Esophagus squamous epithelium (tissue), 5 donors: ENCODE data around the gene LRRC17. TPM values are rescaled to one million over a fixed set of nuclear protein-coding genes. Genes with fewer than 3 reads are reported as not detected.

ENCODE experiments used
- DNase-seq: peaks from one replicate; lab custom pipeline; 2025; lab: John Stamatoyannopoulos, UW
- H3K27ac ChIP-seq, 4 donors: fragments of 200-600 bp; sonication (generic); one replicate each; pipeline ENCODE4 v1.5.1; 2016 to 2019; ENCODE audit warnings: mild to moderate bottlenecking in 1 of 4
- H3K27me3 ChIP-seq, 4 donors: fragments of 200-600 bp; sonication (generic); 1 replicate in 3 of 4; 2 replicates in 1 of 4; pipeline versions ENCODE4 v1.5.1 to v1.6.0; 2017 to 2021; ENCODE audit warnings: antibody characterized with exemption in 1 of 4
- H3K36me3 ChIP-seq, 3 donors: fragments of 200-600 bp; sonication (generic); one replicate each; pipeline ENCODE4 v1.5.1; 2016 to 2019
- H3K4me1 ChIP-seq, 3 donors: fragments of 200-600 bp; sonication (generic); one replicate each; pipeline ENCODE4 v1.5.1; 2017 to 2019
- H3K4me3 ChIP-seq, 4 donors: fragments of 200-600 bp; sonication (generic); 1 replicate in 3 of 4; 2 replicates in 1 of 4; pipeline ENCODE4 v1.5.1; 2016 to 2019; ENCODE audit warnings: mild to moderate bottlenecking in 2 of 4, moderate library complexity in 1 of 4
- H3K9me3 ChIP-seq, 3 donors: fragments of 200-600 bp; sonication (generic); one replicate each; pipeline ENCODE4 v1.5.1; 2016 to 2019
- POLR2A ChIP-seq, 4 donors: fragments of 450-650 bp; IDR thresholded peaks; one replicate each; pipeline ENCODE4 v1.6.1; 2017; ENCODE audit warnings: antibody characterized with exemption in 4 of 4, mild to moderate bottlenecking in 4 of 4, moderate library complexity in 3 of 4
- WGBS, 2 donors: methylation state at CpG; one replicate each; pipeline ENCODE4 v1.1.5; 2018; 5-methylcytosine and 5-hydroxymethylcytosine counted together
- intact Hi-C: fragments of 100-400 bp; cut with DNase I; formaldehyde crosslinking; loops from one replicate; pipeline ENCODE4 v1.15.0; 2022
- total RNA-seq, 4 donors: library from RNA; depleted of rRNA; stranded (reverse); fragments of >200 nt; gene quantifications; one replicate each; pipeline ENCODE4 v1.1.0, GENCODE V29; 2016
- TF ChIP-seq, protein P1 (sequence below), 6 experiments: fragments of 450-650 bp in 4 of 6; fragments of 200-600 bp in 2 of 6; sonication (generic) in 2 of 6; IDR thresholded peaks; one replicate each; pipeline ENCODE4 v1.5.1; 2016 to 2019; ENCODE audit warnings: antibody characterized with exemption in 6 of 6, mild to moderate bottlenecking in 4 of 6, moderate library complexity in 4 of 6
- donor health status: DM: yes; HTN: yes; CAD: no.

Gene LRRC17
- total RNA-seq, 4 donors from 2014 or later = 0.26 to 2.5 (median 1.1) TPM; not detected in 1

DNA sequence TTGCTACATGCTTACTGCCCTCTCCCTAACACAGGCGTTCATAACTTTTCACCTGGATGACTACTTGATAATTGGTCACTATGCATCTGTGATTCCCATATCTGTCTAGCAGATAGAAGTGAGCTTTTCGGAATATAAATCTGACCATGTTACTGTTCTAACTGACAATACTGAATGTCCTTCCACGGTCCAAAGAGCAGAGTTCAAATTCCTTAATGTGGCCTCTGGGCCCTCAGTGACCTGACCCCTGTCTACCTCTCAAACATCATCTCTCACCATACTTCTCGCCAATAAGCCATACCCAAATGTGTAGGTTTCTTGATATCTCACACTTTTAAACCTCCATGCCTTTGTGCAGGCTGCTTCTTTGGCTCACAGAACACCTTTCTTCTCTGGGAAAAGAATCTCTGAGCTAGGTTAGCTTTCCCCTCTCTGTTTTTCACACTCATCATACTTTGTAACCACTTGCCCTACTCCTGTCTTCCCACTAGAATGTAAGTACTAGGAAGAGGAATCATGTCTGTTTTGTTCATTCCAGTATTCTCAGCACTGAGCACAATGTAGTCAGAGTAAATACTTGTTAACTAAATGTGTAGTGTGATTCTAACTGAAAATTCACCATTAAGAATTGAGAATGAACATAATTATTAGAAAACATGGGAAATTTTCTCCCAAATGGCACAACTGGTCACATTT, 39.2 kb upstream of the LRRC17 start:
- peaks cover 0 to 18% (median 0%) of the 10 kb centered on the region in 3 donors for H3K4me1 ChIP-seq
- no peaks in the 10 kb centered on the region for H3K36me3 ChIP-seq
- TF ChIP-seq, protein P1, sequence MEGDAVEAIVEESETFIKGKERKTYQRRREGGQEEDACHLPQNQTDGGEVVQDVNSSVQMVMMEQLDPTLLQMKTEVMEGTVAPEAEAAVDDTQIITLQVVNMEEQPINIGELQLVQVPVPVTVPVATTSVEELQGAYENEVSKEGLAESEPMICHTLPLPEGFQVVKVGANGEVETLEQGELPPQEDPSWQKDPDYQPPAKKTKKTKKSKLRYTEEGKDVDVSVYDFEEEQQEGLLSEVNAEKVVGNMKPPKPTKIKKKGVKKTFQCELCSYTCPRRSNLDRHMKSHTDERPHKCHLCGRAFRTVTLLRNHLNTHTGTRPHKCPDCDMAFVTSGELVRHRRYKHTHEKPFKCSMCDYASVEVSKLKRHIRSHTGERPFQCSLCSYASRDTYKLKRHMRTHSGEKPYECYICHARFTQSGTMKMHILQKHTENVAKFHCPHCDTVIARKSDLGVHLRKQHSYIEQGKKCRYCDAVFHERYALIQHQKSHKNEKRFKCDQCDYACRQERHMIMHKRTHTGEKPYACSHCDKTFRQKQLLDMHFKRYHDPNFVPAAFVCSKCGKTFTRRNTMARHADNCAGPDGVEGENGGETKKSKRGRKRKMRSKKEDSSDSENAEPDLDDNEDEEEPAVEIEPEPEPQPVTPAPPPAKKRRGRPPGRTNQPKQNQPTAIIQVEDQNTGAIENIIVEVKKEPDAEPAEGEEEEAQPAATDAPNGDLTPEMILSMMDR (IDR thresholded peaks at IDR 0.05) = no peak
- no peak for TF ChIP-seq POLR2A (IDR thresholded peaks at IDR 0.05)
- no peak overlapping the region for H3K4me3 ChIP-seq
- H3K27me3 ChIP-seq = no peaks in the 10 kb centered on the region
- intact Hi-C loops = no loop called here
- H3K9me3 ChIP-seq = no peaks in the 10 kb centered on the region
- H3K27ac ChIP-seq = no peak overlapping the region
- 84 to 92% methylated on average over 4 of the region's 4 CpGs for WGBS, 2 donors
- no peak for DNase-seq

DNA sequence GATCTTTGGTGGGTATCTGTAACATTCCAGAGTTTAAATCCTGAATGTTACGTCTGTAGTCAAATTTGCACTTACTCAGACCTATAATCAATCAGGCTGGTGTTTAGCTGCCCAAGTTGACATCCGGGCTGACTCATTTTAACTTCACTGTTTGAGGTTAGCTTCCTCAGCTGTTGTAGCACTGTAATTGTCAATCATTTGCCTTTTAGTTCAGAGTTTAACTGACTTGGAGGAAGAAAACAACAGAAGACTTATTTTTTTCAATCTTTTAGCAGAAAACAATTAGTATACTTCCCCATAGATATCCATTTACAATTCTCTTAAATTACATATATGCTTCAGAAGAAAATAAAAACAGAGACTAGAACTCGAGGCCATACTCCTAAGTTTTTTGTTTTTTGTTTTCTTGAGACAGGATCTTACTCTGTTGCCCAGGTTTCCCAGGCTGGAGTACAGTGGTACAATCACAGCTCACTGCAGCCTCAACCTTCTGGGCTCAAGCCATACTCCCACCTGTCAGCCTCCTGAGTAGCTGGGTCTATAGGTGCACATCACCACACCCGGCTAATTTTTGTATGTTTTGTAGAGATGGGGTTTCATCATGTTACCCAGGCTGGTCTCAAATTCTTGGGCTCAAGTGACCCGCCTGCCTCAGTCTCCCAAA, 38.5 kb upstream of the LRRC17 start:
- DNase-seq = no peak
- intact Hi-C loops = no loop called here
- WGBS, 2 donors = 56 to 62% methylated on average over 5 of the region's 5 CpGs
- TF ChIP-seq POLR2A (IDR thresholded peaks at IDR 0.05) = no peak
- TF ChIP-seq, protein P1 (IDR thresholded peaks at IDR 0.05) = no peak
- no peak overlapping the region for H3K4me3 ChIP-seq
- no peaks in the 10 kb centered on the region for H3K27me3 ChIP-seq
- H3K36me3 ChIP-seq = no peaks in the 10 kb centered on the region
- peaks cover 0 to 18% (median 0%) of the 10 kb centered on the region in 3 donors for H3K4me1 ChIP-seq
- no peaks in the 10 kb centered on the region for H3K9me3 ChIP-seq
- no peak overlapping the region for H3K27ac ChIP-seq

DNA sequence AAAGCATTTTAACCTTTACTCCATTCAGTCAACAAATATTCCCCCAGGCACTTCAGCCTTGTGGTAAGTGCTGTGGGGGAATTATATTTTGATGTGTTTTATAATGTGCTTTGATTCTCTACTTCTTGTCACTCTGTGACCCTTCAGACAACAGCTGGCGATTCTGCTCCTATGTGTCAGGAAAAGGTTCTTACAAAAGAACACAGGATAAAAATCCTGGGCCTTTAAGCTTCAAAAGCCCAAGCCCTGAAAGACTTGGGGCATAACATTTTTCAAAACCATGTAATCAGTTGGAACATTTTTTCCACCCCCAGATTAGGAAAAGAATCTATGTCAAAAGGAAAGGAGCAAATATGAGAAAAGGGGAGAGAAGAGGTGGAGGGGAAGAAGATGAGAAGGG, 37.8 kb upstream of the LRRC17 start:
- H3K27ac ChIP-seq = no peak overlapping the region
- intact Hi-C loops = no loop called here
- TF ChIP-seq, protein P1 (IDR thresholded peaks at IDR 0.05) = no peak
- TF ChIP-seq POLR2A (IDR thresholded peaks at IDR 0.05) = no peak
- WGBS, 2 donors = 91 to 93% methylated on average over 1 of the region's 1 CpG
- no peak for DNase-seq
- H3K36me3 ChIP-seq = no peaks in the 10 kb centered on the region
- no peaks in the 10 kb centered on the region for H3K9me3 ChIP-seq
- H3K4me3 ChIP-seq = no peak overlapping the region
- peaks cover 0 to 18% (median 0%) of the 10 kb centered on the region in 3 donors for H3K4me1 ChIP-seq
- H3K27me3 ChIP-seq = no peaks in the 10 kb centered on the region

DNA sequence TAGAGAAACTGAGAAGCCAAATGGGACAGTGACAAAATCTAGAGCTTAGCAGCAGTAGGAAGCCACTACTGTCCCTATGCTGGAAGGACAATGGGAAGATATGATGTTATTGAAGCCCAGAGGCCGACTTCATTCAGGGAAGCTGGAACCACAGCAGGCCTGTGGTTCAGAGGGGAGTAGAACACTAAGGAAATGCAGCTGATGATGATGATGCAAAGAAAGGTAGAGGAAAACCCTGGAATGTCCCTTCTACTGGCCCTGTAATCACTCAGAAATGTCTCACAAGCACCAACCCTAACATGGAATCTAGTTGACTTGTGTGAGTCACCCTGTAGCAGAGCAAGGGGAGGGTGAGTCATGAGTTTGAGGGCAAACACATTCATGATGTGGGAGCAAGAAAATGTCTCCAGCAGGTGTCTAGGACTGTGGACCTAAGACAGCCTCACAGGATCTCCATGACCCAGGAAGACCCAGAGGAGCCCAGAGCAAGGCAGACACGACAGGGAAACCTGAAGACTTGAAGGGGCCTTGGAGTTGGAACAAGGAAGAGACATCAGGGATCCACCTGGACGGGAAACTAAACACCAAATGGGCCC, 37.0 kb upstream of the LRRC17 start:
- Histone ChIP-seq H3K4me3 (no peak overlapping the region), H3K4me1 (peaks cover 0 to 18% (median 0%) of the 10 kb centered on the region in 3 donors), H3K36me3 (no peaks in the 10 kb centered on the region), H3K9me3 (no peaks in the 10 kb centered on the region), H3K27ac (peak overlapping the region in 1 of 4 donors; percentile 0), H3K27me3 (no peaks in the 10 kb centered on the region)
- DNase-seq = no peak
- 74 to 88% methylated on average over 3 of the region's 3 CpGs for WGBS, 2 donors
- intact Hi-C loops = no loop called here
- TF ChIP-seq POLR2A (IDR thresholded peaks at IDR 0.05) = no peak
- TF ChIP-seq, protein P1 (IDR thresholded peaks at IDR 0.05) = peak in 1 of 6 experiments; percentile 31
